HTR-8/SVneo (cell line): Measurements from ENCODE around the gene MINDY2.
"Not testable (repeated sequence)": the region's sequence is repeated elsewhere in the genome, so short reads cannot be mapped to it uniquely, and the experiment has no call there.

ENCODE experiments used
- DNase-seq: peaks from one replicate; pipeline ENCODE4 v3.0.0; 2011; ENCODE audit warnings: low spot score, mixed read lengths; ENCODE audit not compliant: insufficient read length
- FAIRE-seq: peaks from 2 replicates; lab custom pipeline; 2011; peaks lifted over from hg19 to GRCh38; lab: Jason Lieb, UNC

The MINDY2 gene

GRCh38 chr15:58795825-58796224 is 24.7 kb downstream of the MINDY2 start:
- no peak for DNase-seq
- no peak for FAIRE-seq

GRCh38 chr15:58797505-58797904 is 26.4 kb downstream of the MINDY2 start:
- FAIRE-seq (no peak), DNase-seq (no peak)

GRCh38 chr15:58805095-58805494 is 34.0 kb downstream of the MINDY2 start:
- FAIRE-seq = no peak

GRCh38 chr15:58823267-58823666 is 52.2 kb downstream of the MINDY2 start:
- not testable (repeated sequence) for DNase-seq, FAIRE-seq

More at GRCh38 chr15:58805095-58805494, 34.0 kb downstream of the MINDY2 start:
- DNase-seq = no peak

- DNase-seq = no peak
- FAIRE-seq = no peak
Observed at GRCh38 chr15:58830556-58830955, 59.5 kb downstream of the MINDY2 start.

GRCh38 chr15:58833681-58834426 is 62.8 kb downstream of the MINDY2 start:
- not testable (repeated sequence) for FAIRE-seq, DNase-seq

GRCh38 chr15:58839485-58839884 is 68.4 kb downstream of the MINDY2 start:
- no peak for FAIRE-seq
- DNase-seq = peak; percentile 22

GRCh38 chr15:58840048-58840447 is 68.9 kb downstream of the MINDY2 start:
- DNase-seq (no peak), FAIRE-seq (no peak)

GRCh38 chr15:58842713-58843396 is 71.8 kb downstream of the MINDY2 start:
- no peak for DNase-seq
- no peak for FAIRE-seq

GRCh38 chr15:58851205-58851604 is 80.1 kb downstream of the MINDY2 start:
- not testable (repeated sequence) for DNase-seq, FAIRE-seq

GRCh38 chr15:58852347-58852746 is 81.2 kb downstream of the MINDY2 start:
- FAIRE-seq = no peak
- no peak for DNase-seq

- DNase-seq (no peak), FAIRE-seq (no peak)
Observed at GRCh38 chr15:58854593-58854992, 83.5 kb downstream of the MINDY2 start.

GRCh38 chr15:58856086-58856485 is 85.0 kb downstream of the MINDY2 start:
- DNase-seq = no peak
- FAIRE-seq = no peak

GRCh38 chr15:58856621-58857020 is 85.5 kb downstream of the MINDY2 start:
- not testable (repeated sequence) for DNase-seq, FAIRE-seq

- DNase-seq (no peak), FAIRE-seq (no peak)
Observed at GRCh38 chr15:58862326-58862725, 91.2 kb downstream of the MINDY2 start.

- DNase-seq = no peak
- FAIRE-seq = no peak
Observed at GRCh38 chr15:58864602-58865424, 93.7 kb downstream of the MINDY2 start.

GRCh38 chr15:58865425-58865880 is 94.4 kb downstream of the MINDY2 start:
- no peak for DNase-seq
- FAIRE-seq = no peak

- DNase-seq = no peak
- FAIRE-seq = no peak
Observed at GRCh38 chr15:58867926-58868325, 96.8 kb downstream of the MINDY2 start.

GRCh38 chr15:58870451-58870850 is 99.3 kb downstream of the MINDY2 start:
- FAIRE-seq (no peak), DNase-seq (no peak)

GRCh38 chr15:58873267-58873666 is 102.2 kb downstream of the MINDY2 start:
- no peak for DNase-seq
- no peak for FAIRE-seq

GRCh38 chr15:58875343-58875742 is 104.2 kb downstream of the MINDY2 start:
- DNase-seq (no peak), FAIRE-seq (no peak)
